Activated CD4-positive, alpha-beta T cell treated with anti-CD3 and anti-CD28 coated beads, Interleukin-2, amount 50 U/mL, for 4 hours (primary cell): Measurements from ENCODE around the gene RRBP1.

Experiments used
- DNase-seq, 2 experiments: peaks; one replicate each; pipeline ENCODE4 v3.0.0-alpha.2; 2020

Gene RRBP1, protein sequence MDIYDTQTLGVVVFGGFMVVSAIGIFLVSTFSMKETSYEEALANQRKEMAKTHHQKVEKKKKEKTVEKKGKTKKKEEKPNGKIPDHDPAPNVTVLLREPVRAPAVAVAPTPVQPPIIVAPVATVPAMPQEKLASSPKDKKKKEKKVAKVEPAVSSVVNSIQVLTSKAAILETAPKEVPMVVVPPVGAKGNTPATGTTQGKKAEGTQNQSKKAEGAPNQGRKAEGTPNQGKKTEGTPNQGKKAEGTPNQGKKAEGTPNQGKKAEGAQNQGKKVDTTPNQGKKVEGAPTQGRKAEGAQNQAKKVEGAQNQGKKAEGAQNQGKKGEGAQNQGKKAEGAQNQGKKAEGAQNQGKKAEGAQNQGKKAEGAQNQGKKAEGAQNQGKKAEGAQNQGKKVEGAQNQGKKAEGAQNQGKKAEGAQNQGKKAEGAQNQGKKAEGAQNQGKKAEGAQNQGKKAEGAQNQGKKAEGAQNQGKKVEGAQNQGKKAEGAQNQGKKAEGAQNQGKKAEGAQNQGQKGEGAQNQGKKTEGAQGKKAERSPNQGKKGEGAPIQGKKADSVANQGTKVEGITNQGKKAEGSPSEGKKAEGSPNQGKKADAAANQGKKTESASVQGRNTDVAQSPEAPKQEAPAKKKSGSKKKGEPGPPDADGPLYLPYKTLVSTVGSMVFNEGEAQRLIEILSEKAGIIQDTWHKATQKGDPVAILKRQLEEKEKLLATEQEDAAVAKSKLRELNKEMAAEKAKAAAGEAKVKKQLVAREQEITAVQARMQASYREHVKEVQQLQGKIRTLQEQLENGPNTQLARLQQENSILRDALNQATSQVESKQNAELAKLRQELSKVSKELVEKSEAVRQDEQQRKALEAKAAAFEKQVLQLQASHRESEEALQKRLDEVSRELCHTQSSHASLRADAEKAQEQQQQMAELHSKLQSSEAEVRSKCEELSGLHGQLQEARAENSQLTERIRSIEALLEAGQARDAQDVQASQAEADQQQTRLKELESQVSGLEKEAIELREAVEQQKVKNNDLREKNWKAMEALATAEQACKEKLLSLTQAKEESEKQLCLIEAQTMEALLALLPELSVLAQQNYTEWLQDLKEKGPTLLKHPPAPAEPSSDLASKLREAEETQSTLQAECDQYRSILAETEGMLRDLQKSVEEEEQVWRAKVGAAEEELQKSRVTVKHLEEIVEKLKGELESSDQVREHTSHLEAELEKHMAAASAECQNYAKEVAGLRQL (N-terminal part only)

DNA sequence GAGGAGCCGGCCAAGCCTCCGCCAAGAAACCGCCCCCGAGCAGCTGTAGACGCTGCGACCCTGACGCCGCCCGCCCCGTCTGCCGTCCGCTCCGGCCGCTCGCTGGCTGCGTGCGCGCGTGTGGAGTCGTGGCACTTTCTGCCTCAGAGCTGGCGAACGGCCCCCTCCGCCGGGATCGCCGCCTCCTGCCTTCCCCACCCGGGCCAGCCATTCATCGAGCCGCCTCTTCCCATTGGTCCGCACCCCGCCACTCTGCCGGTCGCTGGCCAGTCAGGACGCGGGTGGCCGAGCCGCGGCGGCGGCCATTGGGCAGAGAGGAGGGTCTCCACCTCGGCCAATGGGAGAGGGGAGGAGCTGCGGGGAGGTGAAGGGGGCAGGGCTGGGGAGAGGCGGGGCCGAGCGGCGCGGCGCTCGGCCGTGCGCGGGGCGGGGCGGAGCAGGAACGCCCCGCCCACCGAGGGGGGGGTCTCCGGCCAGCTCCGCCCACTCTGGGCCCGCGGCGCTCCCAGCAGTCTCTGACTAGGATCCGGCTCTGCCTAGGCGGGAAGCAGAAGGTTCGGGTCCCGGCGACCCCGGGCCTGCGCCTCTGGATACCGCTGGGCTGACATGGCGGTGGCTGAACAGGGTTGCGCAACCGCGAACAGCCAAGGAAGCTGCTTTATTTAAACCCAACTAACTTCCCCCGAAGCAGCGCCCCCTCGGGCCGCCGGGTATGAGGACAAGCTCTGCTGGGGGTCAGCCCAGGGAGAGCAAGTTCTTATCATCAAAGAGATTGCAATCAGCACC is at the start of gene RRBP1:
TSS of gene RRBP1 (minus strand) at position 140 of the 786 bp plus-strand sequence. CDS start 21,735 bp downstream, outside the sequence.
- DNase-seq, result peak; percentile 93 to 94

DNA sequence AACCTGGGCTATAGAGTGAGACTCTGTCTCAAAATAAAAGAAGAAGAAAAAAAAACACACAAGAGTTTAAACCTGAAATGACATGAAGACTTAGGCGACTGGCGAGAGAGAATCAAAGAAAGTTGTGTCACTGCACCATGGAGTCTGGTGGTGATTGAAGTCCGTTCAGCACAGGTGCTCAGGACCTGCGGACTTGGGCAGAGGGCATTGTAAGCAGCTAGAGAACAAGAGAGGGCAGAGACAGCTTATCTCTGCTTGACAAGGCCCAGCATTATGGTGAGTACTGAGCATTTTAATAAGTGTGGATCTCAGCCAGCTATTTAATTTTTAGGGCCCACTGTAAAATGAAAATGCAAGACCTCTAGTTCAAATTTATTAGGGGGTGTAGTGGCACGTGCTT is 49.2 kb upstream of the RRBP1 start:
- DNase-seq, result no peak

DNA sequence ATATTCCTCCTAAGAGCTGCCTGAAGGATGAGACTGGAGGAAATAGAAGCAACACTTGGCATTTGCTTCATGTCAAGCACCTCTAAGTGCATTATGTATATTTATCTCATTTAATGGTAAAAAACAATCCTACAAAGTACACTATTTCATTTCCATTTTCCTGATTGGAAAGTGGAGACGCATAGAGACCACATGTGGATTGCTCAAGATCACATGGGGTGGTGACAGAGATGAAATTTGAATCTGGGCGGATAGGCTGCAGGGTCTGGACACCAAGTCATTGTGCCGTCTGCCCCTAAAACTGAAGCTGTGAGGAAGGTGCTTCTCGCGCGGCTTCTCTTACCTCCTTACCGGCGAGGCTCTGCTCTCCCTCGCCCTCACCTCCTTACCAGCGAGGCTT is 48.0 kb upstream of the RRBP1 start:
- no peak for DNase-seq

DNA sequence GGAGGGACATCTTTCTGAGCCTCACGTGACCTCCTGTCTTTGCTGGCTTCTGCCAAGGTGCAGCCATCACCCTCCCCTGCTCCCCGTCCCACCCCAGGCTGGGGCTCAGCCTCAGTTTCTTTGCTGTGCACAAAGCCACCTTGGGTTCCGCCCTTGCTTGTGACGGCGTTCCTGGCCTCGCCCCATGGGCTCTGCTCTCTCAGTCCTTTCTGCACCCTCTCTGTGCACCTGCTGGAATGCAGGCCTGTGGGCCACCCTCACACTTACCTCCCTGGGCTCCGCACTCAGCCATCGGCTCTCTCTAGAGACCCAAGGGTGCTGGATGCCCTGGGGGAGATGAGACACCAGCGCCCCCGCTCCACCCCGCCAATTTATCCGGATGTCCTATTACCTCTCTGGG is 46.0 kb upstream of the RRBP1 start:
- DNase-seq, result no peak

DNA sequence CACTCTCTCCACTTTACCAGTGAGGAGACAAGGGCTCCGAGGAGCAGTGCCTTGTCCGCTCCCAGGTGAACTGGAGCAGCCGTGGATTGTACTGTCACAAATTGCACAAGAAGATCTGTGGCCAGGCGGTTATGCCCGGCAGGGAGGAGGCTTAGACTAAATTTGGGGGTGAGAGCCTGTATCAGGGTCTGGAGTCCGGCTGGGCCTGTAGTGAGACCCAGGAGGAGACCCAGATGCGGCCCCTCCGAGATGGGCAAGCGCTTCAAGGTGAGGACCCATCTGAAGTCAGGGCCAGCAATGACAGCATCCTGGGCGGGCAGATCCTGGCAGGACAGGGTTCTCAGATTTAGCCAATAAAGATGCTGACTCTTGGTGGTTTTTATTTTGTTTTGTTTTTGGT is 45.3 kb upstream of the RRBP1 start:
- no peak for DNase-seq

DNA sequence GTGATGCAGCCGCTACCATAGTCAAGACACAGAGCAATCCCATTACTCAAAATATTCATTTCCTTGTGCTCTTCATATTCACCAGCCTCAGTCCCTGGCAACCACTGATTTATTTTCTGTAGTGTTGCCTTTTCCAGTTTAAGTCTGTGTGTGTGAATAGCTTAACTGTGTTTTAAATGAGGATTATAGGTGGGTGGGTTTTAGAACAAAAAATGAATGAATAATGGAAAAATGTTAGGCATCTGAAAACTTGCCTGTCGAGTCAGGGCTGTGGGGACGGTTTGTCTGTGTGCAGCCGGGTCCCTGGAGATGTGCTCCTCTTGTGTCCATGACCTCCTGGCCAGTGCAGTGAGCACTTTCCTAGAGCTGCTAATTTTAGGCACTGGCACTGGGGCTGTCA is 44.9 kb upstream of the RRBP1 start:
- DNase-seq, result no peak

DNA sequence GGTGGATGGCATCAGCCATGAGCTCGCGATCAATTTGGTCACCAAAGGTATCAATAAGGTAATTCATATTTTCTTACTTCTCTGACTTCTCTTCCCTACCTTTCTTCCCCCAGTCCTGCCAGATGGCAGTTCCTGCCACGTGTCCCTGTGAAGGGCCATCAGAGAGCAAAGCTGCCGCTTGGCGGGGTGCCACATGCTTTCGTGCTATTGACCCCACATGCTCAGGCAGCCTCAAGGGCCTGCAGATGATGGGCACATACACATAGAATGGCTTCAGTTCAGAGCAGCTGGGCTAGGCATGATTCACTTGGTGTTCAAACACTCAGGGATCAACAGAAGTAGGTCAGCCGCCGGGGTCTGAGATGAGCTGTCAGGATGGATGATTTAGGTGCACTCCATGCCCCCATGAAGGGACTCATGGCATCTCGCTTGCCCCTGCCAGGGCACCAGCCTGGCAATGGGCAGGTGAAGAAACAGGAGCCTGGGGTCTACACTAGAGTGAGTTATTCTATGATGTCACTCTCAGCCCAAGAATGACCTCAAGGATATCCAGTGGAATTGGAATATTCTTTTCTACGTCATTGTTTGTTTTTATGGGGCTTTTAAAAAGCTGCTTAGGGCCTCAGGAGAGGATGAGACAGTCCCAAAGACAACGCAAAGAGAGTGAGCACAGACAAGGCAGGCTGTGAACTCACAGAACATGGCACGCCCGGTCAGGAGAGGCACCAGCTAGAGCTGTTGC is 43.2 kb upstream of the RRBP1 start:
- DNase-seq, result no peak

DNA sequence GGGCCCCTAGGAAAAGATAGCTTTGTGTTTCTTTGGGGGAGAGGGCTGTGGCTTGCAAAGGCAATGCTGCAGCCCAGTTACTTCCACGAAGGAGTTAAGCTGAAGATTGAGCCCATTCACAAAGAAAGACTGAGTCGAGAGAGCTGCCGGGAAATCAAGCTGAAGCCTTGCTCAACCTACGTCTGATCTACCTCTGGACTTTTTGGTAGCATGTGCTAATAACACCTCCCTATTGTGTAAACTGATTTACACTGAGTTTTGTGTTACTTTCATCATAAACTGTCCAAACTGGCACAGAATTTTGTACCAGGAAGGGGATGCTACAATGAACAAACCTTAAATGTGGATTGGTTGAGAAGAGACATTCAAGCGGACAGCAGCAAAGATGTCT is 41.3 kb upstream of the RRBP1 start:
- no peak for DNase-seq

DNA sequence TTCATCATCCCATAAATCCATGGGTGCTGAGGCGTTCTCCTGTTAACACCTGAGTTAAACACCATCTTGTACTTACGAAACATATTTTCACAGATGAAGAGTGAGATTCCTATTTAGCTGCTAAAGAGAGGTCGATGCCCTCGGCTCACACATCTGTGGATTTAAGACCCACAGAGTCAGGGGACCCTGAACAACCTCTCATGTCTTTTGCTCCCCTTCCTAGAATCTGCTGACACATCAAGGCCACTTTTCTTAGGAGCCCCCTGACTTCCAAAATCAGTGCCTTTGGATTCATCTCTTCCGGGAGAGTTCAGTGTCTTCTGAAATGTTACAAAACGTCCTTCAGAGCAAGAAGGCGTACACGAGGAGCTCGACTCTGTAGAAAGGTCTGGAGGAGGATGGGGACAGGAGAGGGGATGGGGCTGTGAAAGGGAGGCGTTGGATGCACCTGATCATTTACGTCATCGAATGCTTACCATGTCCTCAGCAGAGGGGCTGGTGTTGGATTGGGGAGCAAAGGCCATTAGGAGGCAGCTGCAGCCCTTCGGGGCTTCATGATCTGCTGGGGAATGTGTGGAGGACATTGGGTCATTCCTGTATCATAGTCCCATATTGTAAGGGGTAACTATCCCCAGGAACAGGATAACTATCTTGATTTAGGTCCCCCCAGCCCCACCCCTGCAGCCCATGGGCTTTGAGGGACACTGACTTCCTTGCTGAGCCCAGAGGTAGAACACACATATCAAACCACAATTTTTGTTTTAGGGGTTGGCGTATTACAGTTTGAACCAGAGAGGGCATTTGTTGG is 40.7 kb upstream of the RRBP1 start:
- DNase-seq, result no peak

DNA sequence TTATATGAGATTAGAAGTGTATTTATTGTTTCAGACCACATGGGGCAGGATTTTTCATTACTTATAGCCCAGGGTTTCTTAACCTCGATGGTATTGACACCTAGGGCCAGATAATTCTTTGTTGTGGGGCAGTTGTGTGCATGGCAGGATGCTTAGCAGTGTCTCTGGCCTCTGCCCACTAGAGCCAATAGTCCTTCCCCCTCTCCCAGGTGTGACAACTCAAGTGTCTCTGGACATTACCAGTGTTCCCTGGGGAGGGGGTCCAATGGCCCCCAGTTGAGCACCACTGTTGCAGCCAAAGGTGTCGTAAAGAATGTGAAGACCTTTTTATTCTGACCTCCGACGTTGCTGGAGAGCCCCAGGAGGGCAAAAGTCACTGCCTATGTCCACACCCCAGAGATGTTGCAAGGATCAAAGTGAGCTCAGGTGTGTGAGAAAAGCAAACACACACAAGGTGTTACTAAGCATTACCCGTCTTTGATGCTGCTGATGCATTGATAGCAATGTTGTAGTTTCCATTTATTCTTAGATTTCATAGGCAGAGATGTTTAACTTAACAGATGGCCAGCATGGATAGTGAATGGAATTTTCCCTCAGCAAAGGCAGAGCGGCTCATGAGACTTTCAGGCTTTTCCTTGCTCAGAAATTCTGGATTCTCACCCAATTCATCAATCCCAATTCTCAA is 39.9 kb upstream of the RRBP1 start:
- no peak for DNase-seq

DNA sequence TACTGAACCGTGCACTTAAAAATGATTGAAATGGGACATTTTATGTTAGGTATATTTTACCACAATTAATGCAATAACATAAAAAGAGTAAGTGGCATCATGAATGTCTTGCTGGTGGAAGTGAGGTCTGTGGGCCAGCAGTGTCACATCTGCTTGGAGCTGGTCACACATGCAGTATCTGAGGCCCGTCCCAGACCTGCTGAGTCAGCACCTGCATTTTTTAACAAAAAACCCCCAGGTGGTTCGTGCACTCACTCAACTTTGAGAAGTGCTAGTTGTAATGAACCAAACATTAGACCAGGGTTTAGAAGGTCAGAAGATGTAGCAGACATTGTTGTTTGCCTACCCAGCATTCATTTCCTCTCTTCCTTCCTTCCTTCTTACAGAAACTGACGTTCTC is 38.7 kb upstream of the RRBP1 start:
- DNase-seq, result no peak

DNA sequence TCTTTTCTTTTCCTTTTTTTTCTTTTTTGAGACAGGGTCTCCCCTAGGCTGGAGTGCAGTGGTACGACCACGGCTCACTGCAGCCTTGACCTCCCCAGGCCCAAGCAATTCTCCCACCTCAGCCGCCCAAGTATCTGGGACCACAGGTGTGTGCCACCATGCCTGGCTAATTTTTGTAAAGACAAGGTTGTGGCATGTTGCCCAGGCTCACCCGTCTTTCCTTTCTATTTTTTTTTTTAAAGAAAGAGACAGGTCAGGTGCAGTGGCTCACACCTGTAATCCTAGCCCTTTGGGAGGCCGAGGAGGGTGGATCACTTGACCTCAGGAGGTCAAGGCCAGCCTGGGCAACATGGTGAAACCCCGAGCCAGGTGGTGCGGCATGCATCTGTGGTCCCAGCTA is 34.3 kb upstream of the RRBP1 start:
- no peak for DNase-seq

DNA sequence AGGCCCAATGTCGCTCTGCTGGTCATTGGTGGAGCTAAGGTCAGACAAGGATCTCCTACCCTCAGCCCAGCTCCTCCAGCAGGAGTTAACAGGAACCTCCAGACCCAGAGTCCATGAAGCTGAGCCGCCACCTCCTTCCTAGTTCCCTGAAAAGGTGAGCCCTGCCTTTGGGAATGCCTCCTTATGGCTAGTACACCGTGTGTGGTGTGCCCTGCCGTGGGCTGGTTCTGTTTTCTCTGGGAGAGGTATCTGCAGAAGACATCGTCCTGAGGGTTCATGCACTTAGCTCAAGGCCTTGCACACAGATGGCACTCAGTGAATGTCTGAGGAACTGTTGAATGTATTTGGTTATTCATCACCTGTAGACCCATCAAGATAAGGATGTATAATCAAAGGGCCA is 33.0 kb upstream of the RRBP1 start:
- DNase-seq, result no peak

DNA sequence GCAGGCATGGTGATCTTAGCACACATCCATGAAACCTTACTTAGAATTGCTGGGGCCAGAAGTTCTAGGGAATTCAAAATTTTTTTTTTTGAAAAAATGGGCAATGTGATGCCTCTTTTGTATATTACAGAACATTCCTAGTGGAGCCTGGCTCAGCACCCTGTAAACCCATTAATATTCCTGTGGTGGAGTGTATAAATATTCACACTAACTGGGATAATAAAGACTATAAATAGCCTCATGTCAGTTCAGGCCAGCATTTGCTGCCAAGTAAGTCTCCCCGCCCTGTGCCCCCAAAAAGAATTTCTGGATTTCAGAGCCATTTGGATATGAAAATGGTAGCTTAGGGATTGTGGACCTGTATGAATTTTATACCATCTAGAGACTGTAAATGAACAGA is 32.6 kb upstream of the RRBP1 start:
- no peak for DNase-seq

DNA sequence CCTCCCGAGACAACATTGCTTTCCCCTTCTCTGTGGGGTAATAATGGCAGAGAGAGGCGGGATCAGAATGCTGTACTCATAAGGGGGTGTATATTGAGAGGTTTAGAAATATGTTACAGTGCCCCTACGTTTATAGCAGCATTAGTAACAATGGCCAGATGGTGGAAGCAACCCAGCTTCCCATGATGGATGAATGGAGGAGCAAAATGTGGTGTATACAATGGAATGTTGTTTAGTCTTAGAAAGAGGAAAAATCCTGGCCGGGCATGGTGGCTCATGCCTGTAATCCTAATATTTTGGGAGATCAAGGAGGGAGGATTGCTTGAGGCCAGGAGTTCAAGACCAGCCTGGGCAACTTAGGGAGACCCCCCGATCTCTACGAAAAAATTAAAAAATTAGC is 30.7 kb upstream of the RRBP1 start:
- no peak for DNase-seq

DNA sequence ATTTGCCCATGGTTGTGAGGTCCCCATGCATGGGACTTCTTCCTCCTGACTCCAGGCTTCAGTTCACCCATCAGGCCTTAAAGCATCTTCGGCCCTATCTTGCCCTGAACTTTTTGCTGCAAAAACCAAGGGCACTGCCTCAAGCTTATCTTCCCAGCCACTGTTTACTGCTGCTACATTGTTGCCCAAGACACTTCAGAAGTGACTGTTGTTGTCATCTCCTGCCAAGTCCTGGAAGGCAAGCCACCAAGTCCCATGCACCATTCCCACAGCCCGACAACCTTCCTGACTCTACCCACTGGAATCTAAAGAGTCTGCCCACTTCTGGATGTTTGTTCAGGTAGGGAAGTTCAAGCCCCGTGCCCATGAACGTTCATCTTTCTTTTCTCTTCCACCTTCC is 30.2 kb upstream of the RRBP1 start:
- DNase-seq, result no peak

DNA sequence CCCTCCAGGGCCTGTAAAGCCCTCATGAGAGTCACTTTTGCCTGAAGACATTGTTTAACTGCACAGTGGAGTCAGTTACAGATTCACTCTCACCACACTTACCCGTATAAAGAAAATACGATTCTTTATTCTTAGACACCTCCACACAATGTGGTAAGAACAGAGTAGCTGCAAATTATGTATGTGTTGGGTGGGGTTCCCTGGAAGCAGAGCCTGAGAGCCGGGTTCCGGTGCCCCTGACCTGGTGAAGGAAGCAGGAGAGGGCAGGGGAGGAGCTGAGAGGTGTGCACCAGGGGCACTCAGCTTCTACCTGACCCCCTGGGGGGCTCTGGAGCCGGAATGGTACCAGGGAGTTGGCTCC is 29.2 kb upstream of the RRBP1 start:
- DNase-seq, result no peak

DNA sequence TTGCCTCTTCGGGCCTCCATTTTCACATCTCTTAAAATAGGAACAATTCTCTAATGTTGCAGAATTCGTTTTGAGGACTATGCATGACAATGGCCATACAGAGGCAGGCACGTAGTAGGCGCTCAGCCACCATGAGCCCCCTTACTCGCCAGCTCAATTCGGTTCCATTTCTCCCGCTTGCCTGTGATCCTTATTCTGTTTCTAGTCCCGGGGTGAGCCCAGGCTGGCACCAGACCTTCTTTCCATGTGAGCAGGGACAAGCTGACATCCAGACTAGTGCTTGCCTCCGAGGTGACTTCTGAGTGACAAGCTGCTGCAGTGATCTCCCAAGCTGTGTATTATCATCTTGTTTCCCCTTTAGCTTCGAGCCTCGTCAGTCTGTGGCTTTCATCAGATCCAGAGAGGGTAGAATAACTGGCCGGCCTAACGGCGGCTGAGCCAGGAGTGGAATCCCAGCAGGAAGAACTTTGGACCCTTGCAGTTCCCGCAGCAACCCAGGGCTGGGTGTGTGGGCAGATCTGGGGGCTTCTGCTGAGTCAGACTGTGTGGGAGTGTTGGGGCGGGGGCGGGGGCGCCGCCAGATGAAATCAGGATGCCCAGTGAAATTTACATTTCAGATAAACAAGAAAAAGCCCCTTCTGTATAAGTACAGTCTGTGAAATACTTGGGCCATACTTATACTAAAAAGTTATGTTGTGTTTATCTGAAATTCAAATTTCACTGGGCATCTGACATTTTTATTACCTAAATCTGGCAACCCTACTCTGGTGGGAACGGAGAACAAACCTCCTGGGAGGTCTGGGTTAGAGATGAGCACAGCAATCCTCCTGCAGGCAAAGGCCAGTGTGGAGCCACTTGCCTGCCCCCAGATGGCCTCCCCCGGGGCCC is 28.6 kb upstream of the RRBP1 start:
- no peak for DNase-seq
